ENCODE measurements around the gene CTU1.

DNA sequence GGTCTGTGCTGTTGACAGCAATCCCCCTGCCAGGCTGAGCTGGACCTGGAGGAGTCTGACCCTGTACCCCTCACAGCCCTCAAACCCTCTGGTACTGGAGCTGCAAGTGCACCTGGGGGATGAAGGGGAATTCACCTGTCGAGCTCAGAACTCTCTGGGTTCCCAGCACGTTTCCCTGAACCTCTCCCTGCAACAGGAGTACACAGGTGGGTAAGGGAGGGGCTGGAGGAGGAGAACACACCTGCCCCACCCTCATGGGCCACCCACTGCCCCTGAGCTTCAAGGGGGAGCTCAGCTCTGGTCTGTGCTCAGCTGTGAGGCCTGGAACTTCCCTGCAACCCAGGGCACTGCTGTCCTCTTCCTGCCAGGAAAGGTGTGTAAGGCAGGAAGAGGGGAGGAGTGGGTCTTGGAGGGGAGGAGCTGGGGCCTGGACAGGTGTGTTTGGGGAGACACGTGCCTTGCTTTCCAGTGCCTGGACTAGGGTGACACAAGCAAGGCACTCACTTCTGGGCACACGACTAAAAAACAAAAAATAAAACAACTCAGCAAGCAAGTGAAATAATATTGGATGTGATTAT, 37.8 kb upstream of the CTU1 start:
- TF ChIP-seq, protein P1, sequence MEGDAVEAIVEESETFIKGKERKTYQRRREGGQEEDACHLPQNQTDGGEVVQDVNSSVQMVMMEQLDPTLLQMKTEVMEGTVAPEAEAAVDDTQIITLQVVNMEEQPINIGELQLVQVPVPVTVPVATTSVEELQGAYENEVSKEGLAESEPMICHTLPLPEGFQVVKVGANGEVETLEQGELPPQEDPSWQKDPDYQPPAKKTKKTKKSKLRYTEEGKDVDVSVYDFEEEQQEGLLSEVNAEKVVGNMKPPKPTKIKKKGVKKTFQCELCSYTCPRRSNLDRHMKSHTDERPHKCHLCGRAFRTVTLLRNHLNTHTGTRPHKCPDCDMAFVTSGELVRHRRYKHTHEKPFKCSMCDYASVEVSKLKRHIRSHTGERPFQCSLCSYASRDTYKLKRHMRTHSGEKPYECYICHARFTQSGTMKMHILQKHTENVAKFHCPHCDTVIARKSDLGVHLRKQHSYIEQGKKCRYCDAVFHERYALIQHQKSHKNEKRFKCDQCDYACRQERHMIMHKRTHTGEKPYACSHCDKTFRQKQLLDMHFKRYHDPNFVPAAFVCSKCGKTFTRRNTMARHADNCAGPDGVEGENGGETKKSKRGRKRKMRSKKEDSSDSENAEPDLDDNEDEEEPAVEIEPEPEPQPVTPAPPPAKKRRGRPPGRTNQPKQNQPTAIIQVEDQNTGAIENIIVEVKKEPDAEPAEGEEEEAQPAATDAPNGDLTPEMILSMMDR (conservative IDR thresholded peaks at IDR 0.05; ENCODE audit: low read depth, low read length) = no peak
- TF ChIP-seq, protein P2, sequence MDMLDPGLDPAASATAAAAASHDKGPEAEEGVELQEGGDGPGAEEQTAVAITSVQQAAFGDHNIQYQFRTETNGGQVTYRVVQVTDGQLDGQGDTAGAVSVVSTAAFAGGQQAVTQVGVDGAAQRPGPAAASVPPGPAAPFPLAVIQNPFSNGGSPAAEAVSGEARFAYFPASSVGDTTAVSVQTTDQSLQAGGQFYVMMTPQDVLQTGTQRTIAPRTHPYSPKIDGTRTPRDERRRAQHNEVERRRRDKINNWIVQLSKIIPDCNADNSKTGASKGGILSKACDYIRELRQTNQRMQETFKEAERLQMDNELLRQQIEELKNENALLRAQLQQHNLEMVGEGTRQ (IDR thresholded peaks at IDR 0.05; ENCODE audit: low read depth, low read length) = no peak
- no peak for TF ChIP-seq POLR2A (IDR thresholded peaks at IDR 0.05; ENCODE audit: low read depth, low read length)
- no peak for TF ChIP-seq CEBPB (IDR thresholded peaks at IDR 0.05; ENCODE audit: low read depth, low read length)
- no peak for TF ChIP-seq MXI1 (IDR thresholded peaks at IDR 0.05; ENCODE audit: borderline replicate concordance, low read depth, low read length)
- TF ChIP-seq RAD21 (IDR thresholded peaks at IDR 0.05; ENCODE audit: low read length) = no peak
- TF ChIP-seq, protein P3, sequence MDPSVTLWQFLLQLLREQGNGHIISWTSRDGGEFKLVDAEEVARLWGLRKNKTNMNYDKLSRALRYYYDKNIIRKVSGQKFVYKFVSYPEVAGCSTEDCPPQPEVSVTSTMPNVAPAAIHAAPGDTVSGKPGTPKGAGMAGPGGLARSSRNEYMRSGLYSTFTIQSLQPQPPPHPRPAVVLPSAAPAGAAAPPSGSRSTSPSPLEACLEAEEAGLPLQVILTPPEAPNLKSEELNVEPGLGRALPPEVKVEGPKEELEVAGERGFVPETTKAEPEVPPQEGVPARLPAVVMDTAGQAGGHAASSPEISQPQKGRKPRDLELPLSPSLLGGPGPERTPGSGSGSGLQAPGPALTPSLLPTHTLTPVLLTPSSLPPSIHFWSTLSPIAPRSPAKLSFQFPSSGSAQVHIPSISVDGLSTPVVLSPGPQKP (IDR thresholded peaks at IDR 0.05; ENCODE audit: borderline replicate concordance, low read depth, low read length) = no peak
- no peak for TF ChIP-seq MAFK (IDR thresholded peaks at IDR 0.05; ENCODE audit: low read depth, low read length)
- TF ChIP-seq NFE2L2 (IDR thresholded peaks at IDR 0.05; ENCODE audit: low read depth, low read length) = no peak

Measured in IMR-90 (cell line).